ENCODE data around the gene CMYA5. TPM values are rescaled to one million over a fixed set of nuclear protein-coding genes. Genes with fewer than 3 reads are reported as not detected.
"Not testable (repeated sequence)": the region's sequence is repeated elsewhere in the genome, so short reads cannot be mapped to it uniquely, and the experiment has no call there.

The CMYA5 gene
- total and polyA plus RNA-seq, 11 donors: 279 to 2,421 (median 983) TPM

- H3K4me3 ChIP-seq: no peak overlapping the region
- peaks cover 0 to 12% (median 0%) of the 10 kb centered on the region in 12 donors for H3K9me3 ChIP-seq
- WGBS, 4 donors: 79 to 93% (median 87%) methylated on average over 4 of the region's 4 CpGs
- peaks cover 0 to 71% (median 14%) of the 10 kb centered on the region in 9 donors for H3K36me3 ChIP-seq
- peak overlapping the region in 4 of 12 donors; percentile 29 to 61 (median 49) for H3K27ac ChIP-seq
- ATAC-seq: no peak
- no peaks in the 10 kb centered on the region for H3K27me3 ChIP-seq
- no peak for DNase-seq
- TF ChIP-seq POLR2A (IDR thresholded peaks at IDR 0.05) (no peak), CTCF (IDR thresholded peaks at IDR 0.05) (no peak)
- H3K4me1 ChIP-seq: peaks cover 0 to 24% (median 4%) of the 10 kb centered on the region in 12 donors
- intact Hi-C loops (cut with DNase I): no loop called here
These were observed 84.0 kb downstream of the CMYA5 start for GRCh38 chr5:79773612-79774011.

GRCh38 chr5:79774171-79774854, 84.7 kb downstream of the CMYA5 start:
- ATAC-seq (peak; percentile 24 to 67 (median 60)), DNase-seq (peak in 1 of 5 donors; percentile 30)
- Histone ChIP-seq H3K9me3 (peaks cover 0 to 6% (median 0%) of the 10 kb centered on the region in 12 donors), H3K27ac (peak overlapping the region in 7 of 12 donors; percentile 10 to 61 (median 35)), H3K4me1 (peaks cover 0 to 24% (median 4%) of the 10 kb centered on the region in 12 donors), H3K4me3 (no peak overlapping the region), H3K36me3 (peaks cover 0 to 64% (median 13%) of the 10 kb centered on the region in 9 donors), H3K27me3 (no peaks in the 10 kb centered on the region)
- TF ChIP-seq CTCF (IDR thresholded peaks at IDR 0.05) (peak in 7 of 12 donors; percentile 6 to 45 (median 25)), POLR2A (IDR thresholded peaks at IDR 0.05) (no peak)
- intact Hi-C loops (cut with DNase I): no loop called here
- WGBS, 4 donors: 68 to 76% (median 73%) methylated on average over 13 of the region's 13 CpGs

GRCh38 chr5:79774855-79775237, 85.2 kb downstream of the CMYA5 start:
- WGBS, 4 donors: 81 to 86% (median 83%) methylated on average over 4 of the region's 4 CpGs
- Histone ChIP-seq H3K4me3 (no peak overlapping the region), H3K27ac (peak overlapping the region in 5 of 12 donors; percentile 29 to 61 (median 42)), H3K36me3 (peaks cover 0 to 59% (median 7%) of the 10 kb centered on the region in 9 donors), H3K9me3 (peaks cover 0 to under 1% (median 0%) of the 10 kb centered on the region in 12 donors), H3K27me3 (no peaks in the 10 kb centered on the region), H3K4me1 (peaks cover 0 to 24% (median 4%) of the 10 kb centered on the region in 12 donors)
- ATAC-seq (peak in 3 of 4 donors; percentile 3 to 31 (median 6)), DNase-seq (no peak)
- intact Hi-C loops (cut with DNase I): no loop called here
- no peak for TF ChIP-seq POLR2A (IDR thresholded peaks at IDR 0.05)
- peak in 1 of 12 donors; percentile 0 for TF ChIP-seq CTCF (IDR thresholded peaks at IDR 0.05)

- ATAC-seq; H3K27me3 ChIP-seq; H3K9me3 ChIP-seq; H3K27ac ChIP-seq; intact Hi-C loops (cut with DNase I); DNase-seq: not testable (repeated sequence)
- Histone ChIP-seq H3K36me3 (peaks cover 0 to 31% (median 3%) of the 10 kb centered on the region in 9 donors), H3K4me1 (peaks cover 0 to 35% (median 11%) of the 10 kb centered on the region in 12 donors), H3K4me3 (peak overlapping the region in 3 of 12 donors; percentile 24 to 28 (median 27))
- WGBS, 4 donors: 44 to 87% (median 76%) methylated on average over 14 of the region's 14 CpGs
These were observed 95.1 kb downstream of the CMYA5 start for GRCh38 chr5:79784741-79785140.
